Activated naive CD4-positive, alpha-beta T cell treated with anti-CD3 and anti-CD28 coated beads, Interleukin-2, amount 50 U/mL, for 24 hours (primary cell): ENCODE data around the gene PTPN7.

Experiments used
- H3K27ac Mint-ChIP-seq: one replicate; pipeline ENCODE4 v1.8.0; 2021; ENCODE audit warnings: mild to moderate bottlenecking, mixed read lengths
- H3K27me3 Mint-ChIP-seq: one replicate; pipeline ENCODE4 v1.8.0; 2021; ENCODE audit warnings: mixed read lengths
- H3K36me3 Mint-ChIP-seq: one replicate; pipeline ENCODE4 v1.8.0; 2021; ENCODE audit warnings: mixed read lengths
- H3K4me1 Mint-ChIP-seq: one replicate; pipeline ENCODE4 v1.8.0; 2021; ENCODE audit warnings: mixed read lengths
- H3K4me3 Mint-ChIP-seq: one replicate; pipeline ENCODE4 v1.8.0; 2021; ENCODE audit warnings: mild to moderate bottlenecking, mixed read lengths
- H3K9me3 Mint-ChIP-seq: one replicate; pipeline ENCODE4 v1.8.0; 2021; ENCODE audit warnings: mixed read lengths

Gene PTPN7

DNA sequence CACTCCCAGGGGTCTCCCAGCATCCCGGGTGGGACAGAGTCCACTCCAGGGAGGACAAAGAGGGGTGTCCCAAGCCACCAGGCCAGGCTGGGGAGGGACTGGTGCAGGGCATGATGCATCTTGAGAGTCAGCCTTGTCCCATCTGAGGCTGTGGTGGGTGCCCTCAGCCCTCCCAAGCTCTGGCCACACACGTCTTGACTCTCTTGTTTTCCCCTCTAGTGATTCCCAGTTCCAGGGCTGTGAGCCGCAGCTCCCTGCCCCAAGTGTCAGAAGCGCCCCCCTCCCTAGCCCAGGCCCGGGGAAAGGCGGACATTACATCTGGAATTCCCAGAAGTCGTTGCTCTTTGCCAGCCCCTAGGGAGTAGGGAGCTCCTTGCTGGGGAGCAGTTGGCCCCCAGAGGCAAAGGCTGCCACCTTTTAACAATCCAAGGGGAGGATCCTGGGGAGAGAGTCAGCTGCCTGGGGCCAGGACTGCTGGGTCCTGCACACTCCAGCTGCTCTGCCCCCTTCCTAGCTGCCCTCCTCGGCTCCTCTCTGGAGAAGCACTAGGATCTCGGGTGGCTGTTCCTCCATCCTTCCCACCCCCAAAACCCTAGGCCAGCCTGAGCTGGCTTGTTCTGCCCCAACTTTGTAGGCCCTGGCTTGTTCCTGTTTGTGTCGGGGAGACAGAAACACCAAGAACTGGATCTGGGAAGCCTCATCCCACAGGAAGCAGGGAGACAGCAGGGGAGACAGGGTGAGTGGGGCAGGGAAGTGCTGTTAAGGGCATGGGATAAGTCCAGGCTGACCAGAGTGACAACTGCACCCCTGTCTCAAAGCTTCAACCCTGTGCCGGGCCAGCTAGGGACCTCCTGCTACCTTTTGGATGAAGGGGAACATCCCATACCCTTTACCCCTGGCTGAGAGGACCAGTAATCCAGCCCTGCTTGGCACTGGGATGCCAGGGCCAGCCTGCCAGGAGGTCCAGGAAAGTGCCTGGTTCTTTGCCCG, 3.2 kb upstream of the PTPN7 start:
- peaks cover 67% of the 10 kb centered on the region for H3K4me1 Mint-ChIP-seq
- H3K27ac Mint-ChIP-seq = peak overlapping the region; percentile 72
- no peaks in the 10 kb centered on the region for H3K9me3 Mint-ChIP-seq
- H3K27me3 Mint-ChIP-seq = no peaks in the 10 kb centered on the region
- peaks cover 2% of the 10 kb centered on the region for H3K36me3 Mint-ChIP-seq
- H3K4me3 Mint-ChIP-seq = peak overlapping the region; percentile 23

DNA sequence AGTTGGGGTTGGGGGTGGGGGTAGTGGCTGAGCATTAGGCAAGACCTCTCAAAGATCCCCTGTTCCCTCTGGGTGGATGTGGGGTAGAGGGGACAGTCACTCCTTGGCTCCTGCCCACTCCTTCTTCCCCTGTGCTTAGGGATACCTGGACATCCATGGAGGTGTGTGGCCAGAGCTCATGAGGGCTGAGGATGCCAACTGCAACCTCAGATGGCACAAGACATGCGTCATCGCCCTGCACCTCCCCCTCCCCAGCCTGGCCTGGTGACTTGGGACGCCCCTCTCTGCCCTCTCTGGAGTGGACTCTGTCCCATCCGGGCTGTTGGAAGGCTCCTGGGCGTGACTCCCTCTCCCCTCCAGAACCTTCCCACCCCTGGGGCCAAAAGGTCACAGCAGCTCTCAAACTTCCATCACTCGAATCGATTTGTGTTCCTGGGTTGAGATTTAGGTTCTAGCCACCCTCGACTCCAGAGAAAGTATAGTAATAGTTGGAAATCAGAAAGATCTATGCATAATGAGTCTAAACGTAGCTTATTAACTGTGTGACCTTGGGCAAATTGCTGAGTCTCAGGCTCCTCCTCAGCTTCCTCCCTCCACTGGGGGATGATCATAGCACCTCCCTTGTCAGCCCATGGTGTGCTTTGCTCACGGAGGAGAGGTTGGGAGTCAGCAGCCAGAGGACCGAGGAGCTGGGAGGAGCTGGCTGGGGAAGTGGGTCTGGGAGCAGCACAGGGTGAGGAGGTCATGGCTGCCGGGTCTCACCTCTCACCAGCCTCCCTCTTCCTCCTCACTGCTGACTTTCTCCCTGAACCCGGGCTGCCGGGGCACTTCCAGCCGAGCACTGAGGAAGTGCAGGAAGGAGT, 2.2 kb upstream of the PTPN7 start:
- Mint-ChIP-seq H3K36me3 (peaks cover 2% of the 10 kb centered on the region), H3K27me3 (no peaks in the 10 kb centered on the region), H3K27ac (peak overlapping the region; percentile 33), H3K4me3 (peak overlapping the region; percentile 33), H3K4me1 (peaks cover 76% of the 10 kb centered on the region), H3K9me3 (no peaks in the 10 kb centered on the region)

DNA sequence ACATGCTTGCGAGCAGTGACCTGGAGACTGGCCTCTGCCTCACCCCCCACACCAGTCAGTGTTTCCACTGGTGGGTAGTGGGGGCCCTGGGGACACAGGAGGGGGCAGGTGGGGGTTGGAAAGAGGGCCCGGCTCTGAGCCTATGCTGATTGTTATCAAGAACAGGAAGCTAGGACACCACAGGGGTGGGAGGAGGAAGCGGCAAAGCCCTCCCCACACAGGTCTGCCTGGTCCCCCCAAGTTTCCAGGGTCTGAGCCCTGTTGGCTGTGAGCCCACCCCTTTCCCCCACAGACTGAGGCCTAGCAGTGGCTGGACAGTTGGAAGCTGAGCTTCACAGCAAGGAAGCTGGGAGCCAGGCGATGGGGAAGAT, 1.6 kb upstream of the PTPN7 start:
- H3K27ac Mint-ChIP-seq = no peak overlapping the region
- H3K4me1 Mint-ChIP-seq = peaks cover 80% of the 10 kb centered on the region
- no peaks in the 10 kb centered on the region for H3K9me3 Mint-ChIP-seq
- H3K36me3 Mint-ChIP-seq = peaks cover 2% of the 10 kb centered on the region
- H3K4me3 Mint-ChIP-seq = no peak overlapping the region
- no peaks in the 10 kb centered on the region for H3K27me3 Mint-ChIP-seq

DNA sequence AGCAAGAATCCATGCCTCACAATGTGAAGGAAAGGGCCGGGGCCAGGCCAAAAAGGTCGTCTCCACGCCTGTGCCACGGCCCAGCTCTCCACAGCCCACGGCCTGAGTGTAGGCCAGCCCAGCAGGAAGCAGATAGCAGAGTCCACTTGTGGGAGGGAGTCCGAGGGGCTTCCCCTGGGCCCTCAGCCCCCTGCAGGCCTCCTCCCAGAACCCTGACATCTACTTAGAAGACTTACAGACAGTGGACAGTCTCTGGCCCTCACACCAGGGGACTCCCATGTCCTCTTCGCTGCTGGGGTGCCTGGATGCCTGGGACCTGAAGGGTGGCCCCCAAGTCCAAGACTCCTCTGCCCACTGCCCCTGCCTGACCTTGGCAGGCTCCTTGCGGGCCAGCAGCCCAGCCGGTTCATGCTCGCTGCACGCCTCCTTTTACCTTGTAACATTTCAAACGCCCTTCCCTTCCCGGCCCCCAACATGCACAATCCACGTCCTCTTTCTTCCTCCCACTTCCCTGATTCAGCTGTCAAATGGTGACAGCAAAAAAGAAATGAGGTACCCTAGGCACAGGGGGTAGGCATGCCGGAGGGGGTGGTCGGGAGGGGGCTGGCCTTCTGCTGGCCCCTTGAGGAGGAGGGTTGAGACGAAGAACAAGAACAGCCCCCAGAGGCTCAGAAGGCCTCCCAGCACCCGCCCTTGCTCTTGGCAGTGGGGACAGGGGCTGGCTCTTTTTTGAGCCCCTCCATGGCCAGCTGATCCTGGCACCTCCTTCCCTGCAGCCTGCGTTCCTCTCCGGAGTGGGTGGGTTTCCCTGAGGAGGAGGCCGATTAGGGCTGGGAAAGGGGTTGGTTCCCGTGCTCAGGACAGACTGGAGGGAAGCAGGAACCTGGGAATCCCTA, 997 bp upstream of the PTPN7 start:
- Mint-ChIP-seq H3K27me3 (no peaks in the 10 kb centered on the region), H3K4me3 (peak overlapping the region; percentile 94), H3K4me1 (peaks cover 81% of the 10 kb centered on the region), H3K36me3 (peaks cover 2% of the 10 kb centered on the region), H3K9me3 (no peaks in the 10 kb centered on the region), H3K27ac (peak overlapping the region; percentile 98)

DNA sequence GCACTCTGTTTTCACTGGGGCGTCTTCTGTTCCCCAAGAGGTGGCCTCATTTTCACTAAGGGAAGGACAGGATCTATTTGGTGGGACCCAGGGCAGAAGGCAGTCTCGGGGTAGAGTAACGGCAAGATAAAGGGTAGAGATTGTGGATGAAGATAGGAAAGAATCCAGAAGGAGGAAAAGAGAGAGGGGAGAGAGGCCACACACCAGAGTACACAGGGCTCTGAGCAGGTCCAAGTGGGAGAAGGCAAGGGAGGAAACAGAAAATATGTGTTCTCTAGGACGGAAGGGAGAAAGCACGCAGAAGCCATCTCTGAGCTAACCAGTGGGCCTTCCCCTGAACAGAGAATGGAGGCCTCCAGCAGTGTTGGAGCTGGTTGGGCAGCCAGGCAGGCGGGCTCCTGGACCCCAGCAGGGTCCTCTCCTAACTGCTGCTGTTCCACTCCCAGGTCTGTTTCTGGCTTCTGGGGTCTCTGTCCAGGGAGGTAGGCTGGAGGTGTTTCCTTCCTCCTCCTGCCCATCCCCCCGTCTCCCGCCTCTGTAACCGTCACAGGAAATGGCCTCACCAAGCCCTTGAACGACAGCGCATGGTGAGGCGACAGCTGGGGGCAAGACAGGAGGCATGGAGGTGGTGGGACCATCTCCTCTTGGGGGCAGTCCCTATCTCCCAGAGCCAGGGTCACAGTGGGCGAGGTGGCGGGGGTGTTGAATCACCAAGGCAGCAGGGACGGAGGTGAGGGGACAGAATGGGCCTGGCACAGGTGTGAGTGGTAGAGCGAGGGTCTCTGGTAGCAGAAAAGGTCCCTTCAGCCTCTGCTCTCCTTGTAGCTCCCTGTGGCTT, 649 bp downstream of the PTPN7 start:
- Mint-ChIP-seq H3K27me3 (no peaks in the 10 kb centered on the region), H3K36me3 (peaks cover 10% of the 10 kb centered on the region), H3K9me3 (no peaks in the 10 kb centered on the region), H3K4me3 (peak overlapping the region; percentile 94), H3K27ac (peak overlapping the region; percentile 98), H3K4me1 (peaks cover 81% of the 10 kb centered on the region)

DNA sequence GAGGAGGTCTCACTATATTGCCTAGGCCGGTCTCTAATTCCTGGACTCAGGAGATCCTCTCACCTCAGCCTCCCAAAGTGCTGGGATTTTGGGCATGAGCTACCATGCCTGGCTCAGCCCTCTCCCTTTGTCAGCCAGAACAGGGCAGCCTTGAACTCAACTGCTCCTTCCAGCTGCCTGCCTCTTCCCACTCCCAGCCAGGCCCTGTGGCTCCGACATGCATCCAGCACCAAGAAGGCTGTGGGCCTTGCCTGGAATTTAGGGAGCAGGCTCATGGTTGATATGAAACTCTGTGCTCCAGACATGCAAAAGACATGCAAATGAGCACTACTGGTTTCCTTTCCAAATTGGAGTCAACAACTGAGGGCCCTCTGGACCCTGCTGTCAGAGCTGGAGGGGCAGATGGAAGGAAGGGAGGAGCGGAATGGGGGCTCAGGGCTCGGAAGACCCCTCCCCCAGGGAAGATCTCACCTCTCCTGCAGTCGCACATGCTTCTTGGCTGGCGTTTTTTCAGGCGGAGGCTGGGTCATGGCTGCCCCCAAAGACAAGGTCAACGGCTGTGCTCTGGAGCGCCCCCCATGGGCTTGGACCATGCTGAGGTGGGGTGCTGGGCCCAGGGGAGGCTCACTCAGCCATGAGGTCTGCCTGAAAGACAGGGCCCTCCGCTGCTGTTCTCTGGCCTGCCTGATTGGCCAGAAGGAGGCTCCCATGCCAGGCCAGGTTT, 1.4 kb downstream of the PTPN7 start:
- Mint-ChIP-seq H3K9me3 (no peaks in the 10 kb centered on the region), H3K27me3 (no peaks in the 10 kb centered on the region), H3K36me3 (peaks cover 10% of the 10 kb centered on the region), H3K27ac (peak overlapping the region; percentile 98), H3K4me3 (peak overlapping the region; percentile 94), H3K4me1 (peaks cover 77% of the 10 kb centered on the region)

DNA sequence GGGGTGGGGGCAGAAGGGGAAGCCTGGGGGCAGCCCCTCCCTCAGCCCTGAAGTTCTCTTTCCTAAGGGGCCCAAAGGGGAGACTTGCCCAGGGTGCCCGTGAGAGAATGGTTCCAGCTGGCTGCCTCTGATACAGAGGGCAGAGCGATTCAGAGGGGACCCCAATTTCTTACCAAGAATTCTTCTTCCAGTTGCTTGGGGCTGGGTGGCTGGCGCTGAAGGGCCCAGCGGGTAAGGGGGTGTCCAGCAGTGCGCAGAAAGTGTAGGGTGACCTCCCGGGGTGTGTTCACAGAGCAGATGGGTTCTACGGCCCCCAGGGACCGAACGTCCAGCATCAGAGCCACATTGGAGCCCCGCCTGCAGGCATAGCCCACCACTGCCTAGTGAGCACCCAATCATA, 2.5 kb downstream of the PTPN7 start:
- peaks cover 70% of the 10 kb centered on the region for H3K4me1 Mint-ChIP-seq
- H3K36me3 Mint-ChIP-seq = peaks cover 14% of the 10 kb centered on the region
- H3K27ac Mint-ChIP-seq = peak overlapping the region; percentile 81

DNA sequence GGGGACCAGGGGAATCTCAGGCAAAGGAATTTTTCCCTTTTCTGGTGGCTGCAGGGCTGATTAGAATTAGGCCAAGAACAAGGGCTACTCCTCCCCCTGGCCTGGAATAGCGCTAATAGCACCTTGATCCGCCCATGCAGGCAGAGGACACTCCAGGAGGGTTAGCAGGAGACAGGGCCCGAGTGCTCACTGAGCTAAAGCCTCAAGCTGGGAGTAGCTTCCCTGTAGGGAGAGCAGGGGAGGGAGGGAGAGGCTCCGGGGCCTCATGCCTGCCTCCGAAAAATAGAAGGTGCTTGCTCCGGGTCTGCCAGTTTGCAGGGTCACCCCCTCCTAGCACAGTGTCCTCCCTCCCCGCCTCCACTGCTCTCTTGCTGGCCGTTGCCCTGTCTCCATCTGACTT, 3.8 kb downstream of the PTPN7 start:
- Mint-ChIP-seq H3K4me1 (peaks cover 57% of the 10 kb centered on the region), H3K27ac (peak overlapping the region; percentile 35), H3K4me3 (peak overlapping the region; percentile 51), H3K27me3 (no peaks in the 10 kb centered on the region), H3K9me3 (no peaks in the 10 kb centered on the region), H3K36me3 (peaks cover 14% of the 10 kb centered on the region)

More for the DNA sequence above, 2.5 kb downstream of the PTPN7 start:
- no peaks in the 10 kb centered on the region for H3K27me3 Mint-ChIP-seq
- H3K9me3 Mint-ChIP-seq = no peaks in the 10 kb centered on the region
- peak overlapping the region; percentile 94 for H3K4me3 Mint-ChIP-seq

DNA sequence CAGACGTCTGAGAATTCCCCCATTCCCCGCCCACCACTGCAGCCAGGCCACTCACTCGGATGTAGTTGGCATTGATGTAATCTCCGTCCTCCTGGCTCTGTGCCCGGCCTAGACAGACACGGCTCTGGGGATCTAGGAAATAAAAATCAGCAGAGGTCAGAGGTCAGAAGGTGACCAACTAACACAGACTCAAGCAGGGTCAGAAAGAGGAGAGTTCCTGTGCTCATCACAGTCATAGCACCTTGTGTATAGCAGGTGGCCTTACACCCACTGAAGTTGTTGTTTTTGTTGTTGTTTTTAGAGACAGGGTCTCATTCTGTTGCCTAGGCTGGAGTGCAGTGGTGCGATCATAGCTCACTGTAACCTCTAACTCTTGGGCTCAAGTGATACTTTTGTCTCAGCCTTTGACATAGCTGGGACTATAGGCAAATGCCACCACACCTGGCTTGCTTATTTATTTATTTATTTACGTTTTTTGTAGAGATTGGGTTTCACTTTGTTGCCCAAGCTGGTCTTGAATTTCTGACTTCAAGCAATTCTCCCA, 4.9 kb downstream of the PTPN7 start:
- peak overlapping the region; percentile 51 for H3K4me3 Mint-ChIP-seq
- no peaks in the 10 kb centered on the region for H3K27me3 Mint-ChIP-seq
- peaks cover 47% of the 10 kb centered on the region for H3K4me1 Mint-ChIP-seq
- H3K9me3 Mint-ChIP-seq = no peaks in the 10 kb centered on the region
- H3K36me3 Mint-ChIP-seq = peaks cover 18% of the 10 kb centered on the region
- H3K27ac Mint-ChIP-seq = peak overlapping the region; percentile 46

DNA sequence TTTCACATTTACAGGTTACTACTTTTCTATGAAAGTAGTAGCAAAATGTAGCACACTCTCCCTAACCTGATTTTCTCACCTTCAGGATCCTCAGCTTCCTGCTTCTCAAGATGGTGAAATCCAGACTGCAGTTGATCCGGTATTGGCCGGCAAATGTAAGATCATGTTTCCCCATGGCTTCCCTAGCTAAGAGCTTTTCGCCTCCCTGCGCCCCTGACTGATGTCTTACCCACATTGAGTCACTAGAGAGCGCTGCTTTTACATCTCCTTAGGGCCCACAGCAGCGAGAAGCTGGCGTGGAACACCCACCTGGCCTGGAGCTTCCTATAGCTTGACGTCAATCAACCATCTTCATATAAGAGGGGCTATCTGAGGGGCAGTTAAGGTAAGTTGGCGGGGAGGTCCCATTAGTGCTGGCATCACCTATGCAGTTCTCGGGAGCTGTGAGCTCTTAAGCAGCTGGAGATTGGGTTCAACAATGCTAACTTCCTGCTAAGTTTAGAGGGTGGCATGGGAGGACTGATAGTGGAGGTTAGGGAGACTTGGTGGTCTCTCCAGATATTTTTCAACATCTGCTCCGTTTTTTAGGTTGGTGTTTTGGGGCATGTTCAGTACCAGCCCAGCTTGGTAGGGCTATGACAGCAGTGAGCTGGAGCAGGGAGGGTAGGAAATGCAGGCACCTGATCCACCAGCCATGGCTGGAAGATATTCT, 5.5 kb downstream of the PTPN7 start:
- Mint-ChIP-seq H3K36me3 (peaks cover 19% of the 10 kb centered on the region), H3K4me3 (peak overlapping the region; percentile 5), H3K4me1 (peaks cover 46% of the 10 kb centered on the region), H3K9me3 (no peaks in the 10 kb centered on the region), H3K27ac (peak overlapping the region; percentile 71), H3K27me3 (no peaks in the 10 kb centered on the region)

DNA sequence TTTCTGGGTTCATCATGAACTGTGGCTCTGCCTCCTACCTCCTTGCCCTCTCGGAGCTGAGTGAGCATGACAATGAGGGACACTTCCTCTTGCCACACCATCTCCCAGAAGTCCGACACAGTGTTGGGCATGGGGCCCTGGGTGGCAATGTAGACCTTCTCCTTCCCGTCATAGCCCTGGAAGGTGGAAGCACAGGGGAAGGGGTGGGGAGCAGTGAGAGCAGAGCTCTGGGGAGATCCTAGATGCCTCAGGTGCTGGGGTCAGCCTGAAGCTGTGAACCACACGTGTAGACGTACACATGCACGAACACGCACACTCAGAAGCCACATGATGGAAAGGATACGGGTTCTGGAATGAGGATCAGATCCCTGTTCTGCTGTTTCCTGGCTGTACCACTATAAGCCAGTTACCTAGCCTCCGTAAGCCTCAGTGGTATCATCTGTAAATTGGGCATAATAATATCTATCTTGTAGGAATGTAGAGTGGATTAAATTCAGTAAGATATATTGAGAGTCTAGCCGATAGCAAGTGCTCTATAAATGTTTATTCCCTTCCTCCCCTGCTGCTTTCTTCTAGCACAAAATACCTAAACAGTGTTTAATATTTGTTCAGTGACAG, 6.1 kb downstream of the PTPN7 start:
- Mint-ChIP-seq H3K4me3 (no peak overlapping the region), H3K27ac (peak overlapping the region; percentile 71), H3K36me3 (peaks cover 19% of the 10 kb centered on the region), H3K9me3 (no peaks in the 10 kb centered on the region), H3K27me3 (no peaks in the 10 kb centered on the region), H3K4me1 (peaks cover 42% of the 10 kb centered on the region)

DNA sequence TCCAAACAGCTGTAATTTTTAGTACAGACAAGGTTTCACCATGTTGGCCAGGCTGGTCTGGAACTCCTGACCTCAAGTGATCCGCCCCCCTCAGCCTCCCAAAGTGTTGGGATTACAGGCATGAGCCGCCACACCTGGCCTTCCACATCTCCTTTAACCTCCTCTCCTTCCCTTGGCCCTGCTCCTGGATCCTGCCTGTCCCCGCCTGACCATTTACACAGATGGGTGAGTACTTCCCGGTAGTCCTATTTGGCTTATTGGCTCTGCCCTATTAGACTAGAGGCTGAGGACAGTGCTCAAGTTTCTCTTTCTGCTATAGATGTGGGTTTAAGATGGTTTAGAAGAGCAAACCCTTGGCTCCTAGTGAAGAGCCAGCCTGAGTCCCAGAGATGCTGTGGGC, 7.1 kb downstream of the PTPN7 start:
- Mint-ChIP-seq H3K4me3 (no peak overlapping the region), H3K27me3 (no peaks in the 10 kb centered on the region), H3K27ac (no peak overlapping the region), H3K4me1 (peaks cover 32% of the 10 kb centered on the region), H3K36me3 (peaks cover 17% of the 10 kb centered on the region), H3K9me3 (no peaks in the 10 kb centered on the region)

DNA sequence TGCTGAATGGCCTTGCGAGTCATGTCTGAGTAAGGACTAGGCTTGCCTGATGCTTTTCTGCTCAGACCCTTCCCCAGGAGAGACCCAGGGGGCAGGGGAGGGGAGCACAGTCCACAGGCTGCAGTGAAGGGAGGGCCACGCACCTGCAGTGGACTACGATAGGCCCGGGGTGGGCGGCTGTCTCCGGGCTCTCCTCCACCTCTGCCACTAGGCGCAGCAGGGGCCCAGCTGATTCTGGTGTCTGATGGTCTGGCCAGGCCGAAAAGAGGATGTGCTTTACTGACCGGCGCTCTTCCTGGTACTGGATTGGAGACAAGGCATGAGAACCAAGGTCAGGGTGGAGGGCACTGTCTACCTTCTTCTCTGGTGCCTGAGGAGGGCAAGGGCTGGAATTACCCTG, 8.0 kb downstream of the PTPN7 start:
- Mint-ChIP-seq H3K27ac (no peak overlapping the region), H3K4me3 (no peak overlapping the region), H3K27me3 (no peaks in the 10 kb centered on the region), H3K4me1 (peaks cover 24% of the 10 kb centered on the region), H3K36me3 (peaks cover 20% of the 10 kb centered on the region), H3K9me3 (no peaks in the 10 kb centered on the region)
